HG03378 (cell line): ENCODE measurements around the gene PLEKHJ1.
"Not testable (repeated sequence)": the region's sequence is repeated elsewhere in the genome, so short reads cannot be mapped to it uniquely, and the experiment has no call there.

Experiments used
- ATAC-seq: cut with Tn5 transposase; IDR thresholded peaks from one replicate; pipeline ENCODE4 v1.9.1; 2021; ENCODE audit warnings: mild to moderate bottlenecking, moderate library complexity; ENCODE audit not compliant: unreplicated experiment

Gene PLEKHJ1

GRCh38 chr19:2201473-2202148, 34.5 kb downstream of the PLEKHJ1 start:
- no peak for ATAC-seq

- not testable (repeated sequence) for ATAC-seq
Observed at GRCh38 chr19:2200624-2201294, 35.4 kb downstream of the PLEKHJ1 start.

- ATAC-seq, result no peak
Observed at GRCh38 chr19:2199861-2200623, 36.1 kb downstream of the PLEKHJ1 start.

GRCh38 chr19:2199215-2199614, 36.9 kb downstream of the PLEKHJ1 start:
- no peak for ATAC-seq

- no peak for ATAC-seq
Observed at GRCh38 chr19:2198317-2198716, 37.8 kb downstream of the PLEKHJ1 start.

GRCh38 chr19:2197270-2197669, 38.9 kb downstream of the PLEKHJ1 start:
- ATAC-seq, result no peak

GRCh38 chr19:2195914-2196313, 40.2 kb downstream of the PLEKHJ1 start:
- no peak for ATAC-seq

- ATAC-seq, result no peak
Observed at GRCh38 chr19:2195361-2195760, 40.8 kb downstream of the PLEKHJ1 start.

GRCh38 chr19:2194513-2195078, 41.5 kb downstream of the PLEKHJ1 start:
- no peak for ATAC-seq

- ATAC-seq, result no peak
Observed at GRCh38 chr19:2193807-2194206, 42.3 kb downstream of the PLEKHJ1 start.

- ATAC-seq, result no peak
Observed at GRCh38 chr19:2192862-2193261, 43.3 kb downstream of the PLEKHJ1 start.

- ATAC-seq, result no peak
Observed at GRCh38 chr19:2191456-2192310, 44.4 kb downstream of the PLEKHJ1 start.

- no peak for ATAC-seq
Observed at GRCh38 chr19:2190848-2191455, 45.2 kb downstream of the PLEKHJ1 start.

- no peak for ATAC-seq
Observed at GRCh38 chr19:2189880-2190279, 46.2 kb downstream of the PLEKHJ1 start.

- no peak for ATAC-seq
Observed at GRCh38 chr19:2188708-2189385, 47.3 kb downstream of the PLEKHJ1 start.

GRCh38 chr19:2187159-2187558, 49.0 kb downstream of the PLEKHJ1 start:
- no peak for ATAC-seq

GRCh38 chr19:2186071-2186846, 49.9 kb downstream of the PLEKHJ1 start:
- no peak for ATAC-seq

- ATAC-seq, result no peak
Observed at GRCh38 chr19:2185734-2186070, 50.4 kb downstream of the PLEKHJ1 start.

- no peak for ATAC-seq
Observed at GRCh38 chr19:2184422-2184975, 51.6 kb downstream of the PLEKHJ1 start.
